Kidney (tissue), 14 donors: ENCODE data around the gene ANKRD63. TPM values are rescaled to one million over a fixed set of nuclear protein-coding genes. Genes with fewer than 3 reads are reported as not detected.

Experiments
- DNase-seq, 5 donors: peaks; one replicate each; pipeline ENCODE4 v3.0.0-alpha.2; 2013 to 2020
- FAIRE-seq: peaks from 2 replicates; lab custom pipeline; 2012; peaks lifted over from hg19 to GRCh38; lab: Jason Lieb, UNC
- H3K27ac ChIP-seq, 2 donors: one replicate each; pipeline ENCODE4 v1.7.0; 2013; ENCODE audit warnings: low read depth in 2 of 2, low read length in 2 of 2, inconsistent platforms in 1 of 2
- H3K27me3 ChIP-seq: one replicate; pipeline ENCODE4 v1.7.1; 2013; ENCODE audit warnings: low read length, inconsistent platforms; ENCODE audit not compliant: control insufficient read depth, insufficient read depth
- H3K36me3 ChIP-seq, 3 donors: one replicate each; pipeline versions ENCODE4 v1.7.0 to v1.7.1; 2013; ENCODE audit warnings: low read length in 3 of 3, control low read depth in 1 of 3, inconsistent platforms in 1 of 3; ENCODE audit not compliant: insufficient read depth in 3 of 3, control insufficient read depth in 2 of 3
- H3K4me1 ChIP-seq, 3 donors: one replicate each; pipeline versions ENCODE4 v1.7.0 to v1.7.1; 2013; ENCODE audit warnings: low read length in 3 of 3, inconsistent platforms in 1 of 3, low read depth in 1 of 3; ENCODE audit not compliant: control insufficient read depth in 2 of 3, insufficient read depth in 2 of 3
- H3K4me3 ChIP-seq, 3 donors: one replicate each; pipeline versions ENCODE4 v1.7.0 to v1.8.1; 2013; ENCODE audit warnings: low read length in 3 of 3, control low read depth in 1 of 3, inconsistent platforms in 1 of 3
- H3K9ac ChIP-seq, 3 donors: one replicate each; pipeline versions ENCODE4 v1.7.0 to v1.7.1; 2013; ENCODE audit warnings: low read length in 3 of 3, control low read depth in 1 of 3, inconsistent platforms in 1 of 3
- H3K9me3 ChIP-seq, 3 donors: one replicate each; pipeline versions ENCODE4 v1.7.0 to v1.7.1; 2013; ENCODE audit warnings: low read length in 3 of 3, control low read depth in 1 of 3, inconsistent platforms in 1 of 3; ENCODE audit not compliant: control insufficient read depth in 2 of 3, insufficient read depth in 1 of 3
- intact Hi-C: fragments of 100-400 bp; cut with DNase I; formaldehyde crosslinking; loops from one replicate; pipeline ENCODE4 v1.11.1; 2022
- polyA plus RNA-seq: library from polyadenylated mRNA; stranded (reverse); fragments of 350-450 nt; fragmentation: Illumina TruSeq; extraction: RNeasy Lipid Tissue Mini Kit (QIAGEN cat#74804); gene quantifications from one replicate; pipeline ENCODE4 v1.2.3, GENCODE V29; 2014; ENCODE audit warnings: low read depth, low replicate concordance; ENCODE audit not compliant: insufficient read depth
- total RNA-seq: library from RNA; stranded (reverse); fragmentation: NEBNext Ultra II Directional; extraction: Animal tissue kit (Norgen Biotek cat#: 25700); gene quantifications from one replicate; pipeline ENCODE4 v1.2.1, GENCODE V29; 2021
- TF ChIP-seq, protein P1 (sequence below): IDR thresholded peaks from 3 replicates; pipeline ENCODE4 v1.5.1; 2012; ENCODE audit warnings: mild to moderate bottlenecking, moderate library complexity, borderline replicate concordance; ENCODE audit not compliant: insufficient read depth; ENCODE audit errors: extremely low read depth
- donor health status: control.
- donor health status: control.
- donor health status: control.
- donor health status: control.
- donor health status: control.
- donor health status: DM: yes; HTN: yes; CAD: no.
- donor health status: Normal renal cell carcinoma (clear cell type).

Gene ANKRD63
- total and polyA plus RNA-seq, 2 donors from 2014 or later: not detected

DNA sequence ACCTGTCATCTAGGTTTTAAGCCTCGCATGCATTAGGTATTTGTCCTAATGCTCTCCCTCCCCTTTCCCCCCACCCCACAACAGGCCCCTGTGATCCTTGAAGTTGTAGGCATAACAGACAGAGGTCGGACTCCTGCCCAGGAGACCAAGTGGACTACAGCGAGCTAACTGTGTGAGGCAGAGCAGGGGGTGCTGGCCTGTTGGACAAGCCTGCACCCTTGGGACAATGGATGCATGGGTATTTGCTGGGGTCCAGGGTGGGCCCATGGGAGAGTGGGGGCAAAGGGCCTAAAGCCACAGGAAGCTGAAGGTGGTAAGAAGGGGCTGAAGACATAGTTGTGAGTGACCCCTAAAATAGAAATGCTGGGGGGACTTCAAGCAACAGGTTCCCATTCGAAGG is 22.4 kb upstream of the ANKRD63 start:
- TF ChIP-seq, protein P1, sequence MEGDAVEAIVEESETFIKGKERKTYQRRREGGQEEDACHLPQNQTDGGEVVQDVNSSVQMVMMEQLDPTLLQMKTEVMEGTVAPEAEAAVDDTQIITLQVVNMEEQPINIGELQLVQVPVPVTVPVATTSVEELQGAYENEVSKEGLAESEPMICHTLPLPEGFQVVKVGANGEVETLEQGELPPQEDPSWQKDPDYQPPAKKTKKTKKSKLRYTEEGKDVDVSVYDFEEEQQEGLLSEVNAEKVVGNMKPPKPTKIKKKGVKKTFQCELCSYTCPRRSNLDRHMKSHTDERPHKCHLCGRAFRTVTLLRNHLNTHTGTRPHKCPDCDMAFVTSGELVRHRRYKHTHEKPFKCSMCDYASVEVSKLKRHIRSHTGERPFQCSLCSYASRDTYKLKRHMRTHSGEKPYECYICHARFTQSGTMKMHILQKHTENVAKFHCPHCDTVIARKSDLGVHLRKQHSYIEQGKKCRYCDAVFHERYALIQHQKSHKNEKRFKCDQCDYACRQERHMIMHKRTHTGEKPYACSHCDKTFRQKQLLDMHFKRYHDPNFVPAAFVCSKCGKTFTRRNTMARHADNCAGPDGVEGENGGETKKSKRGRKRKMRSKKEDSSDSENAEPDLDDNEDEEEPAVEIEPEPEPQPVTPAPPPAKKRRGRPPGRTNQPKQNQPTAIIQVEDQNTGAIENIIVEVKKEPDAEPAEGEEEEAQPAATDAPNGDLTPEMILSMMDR: no peak
- H3K4me3 ChIP-seq: no peak overlapping the region
- intact Hi-C loops: no loop called here
- H3K27ac ChIP-seq: no peak overlapping the region
- DNase-seq: no peak
- H3K9ac ChIP-seq: no peak overlapping the region
- no peaks in the 10 kb centered on the region for H3K36me3 ChIP-seq
- H3K4me1 ChIP-seq: no peaks in the 10 kb centered on the region
- H3K27me3 ChIP-seq: no peaks in the 10 kb centered on the region
- no peak for FAIRE-seq
- H3K9me3 ChIP-seq: peaks cover 0 to 3% (median 2%) of the 10 kb centered on the region in 3 donors

- H3K4me1 ChIP-seq: no peaks in the 10 kb centered on the region
- DNase-seq: no peak
- no peak overlapping the region for H3K27ac ChIP-seq
- peaks cover 0 to 6% (median 2%) of the 10 kb centered on the region in 3 donors for H3K9me3 ChIP-seq
- FAIRE-seq: no peak
- TF ChIP-seq, protein P1: no peak
- H3K27me3 ChIP-seq: no peaks in the 10 kb centered on the region
- intact Hi-C loops: no loop called here
- no peak overlapping the region for H3K9ac ChIP-seq
- H3K4me3 ChIP-seq: no peak overlapping the region
- H3K36me3 ChIP-seq: no peaks in the 10 kb centered on the region
These were observed 20.7 kb upstream of the ANKRD63 start for GRCh38 chr15:40303576-40303975.

DNA sequence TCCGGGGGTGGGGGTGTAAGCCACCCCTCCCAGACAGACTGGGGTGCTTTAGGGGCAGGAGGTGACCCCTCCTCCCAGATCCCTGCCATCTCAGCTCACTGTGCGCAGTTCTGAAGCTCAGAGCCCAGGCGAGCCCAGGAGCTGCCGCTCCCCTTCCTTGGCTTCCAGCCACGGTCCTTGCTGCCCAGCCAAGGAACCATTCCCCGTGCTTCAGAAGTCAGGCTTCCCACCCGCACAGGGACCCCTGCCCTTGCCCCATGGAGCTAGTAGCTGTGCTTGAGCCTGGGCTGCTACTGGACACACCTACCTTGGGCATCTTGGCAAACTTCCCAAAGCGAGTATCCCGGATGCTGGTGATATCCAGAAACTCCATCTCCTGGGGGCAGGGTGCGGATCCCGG is 20.1 kb upstream of the ANKRD63 start:
- no peak for FAIRE-seq
- Histone ChIP-seq H3K27me3 (no peaks in the 10 kb centered on the region), H3K4me3 (no peak overlapping the region), H3K4me1 (no peaks in the 10 kb centered on the region), H3K9me3 (peaks cover 0 to 6% (median 2%) of the 10 kb centered on the region in 3 donors), H3K36me3 (no peaks in the 10 kb centered on the region), H3K27ac (no peak overlapping the region), H3K9ac (no peak overlapping the region)
- TF ChIP-seq, protein P1: no peak
- peak in 1 of 5 donors; percentile 64 for DNase-seq
- intact Hi-C loops: no loop called here

GRCh38 chr15:40302288-40302886 is 19.5 kb upstream of the ANKRD63 start:
- intact Hi-C loops: no loop called here

More at GRCh38 chr15:40302288-40302886, 19.5 kb upstream of the ANKRD63 start:
- no peak overlapping the region for H3K27ac ChIP-seq
- TF ChIP-seq, protein P1: no peak
- H3K9ac ChIP-seq: no peak overlapping the region
- no peaks in the 10 kb centered on the region for H3K36me3 ChIP-seq
- no peaks in the 10 kb centered on the region for H3K4me1 ChIP-seq
- peaks cover 0 to 6% (median 2%) of the 10 kb centered on the region in 3 donors for H3K9me3 ChIP-seq
- H3K4me3 ChIP-seq: no peak overlapping the region
- DNase-seq: peak in 1 of 5 donors; percentile 54
- no peaks in the 10 kb centered on the region for H3K27me3 ChIP-seq
- no peak for FAIRE-seq
